Stomach (tissue), 9 donors: ENCODE measurements around the gene GPR6. TPM values are rescaled to one million over a fixed set of nuclear protein-coding genes. Genes with fewer than 3 reads are reported as not detected.

Source experiments
- DNase-seq, 2 donors: peaks; one replicate each; pipeline versions ENCODE4 v3.0.0 to v3.0.0-alpha.2; 2013 to 2019
- H3K27ac ChIP-seq, 5 donors: fragments of 200-600 bp in 4 of 5; sonication (generic) in 4 of 5; one replicate each; pipeline ENCODE4 v1.5.1; 2013 to 2019; ENCODE audit warnings: mild to moderate bottlenecking in 1 of 5, moderate library complexity in 1 of 5
- H3K27me3 ChIP-seq, 3 donors: fragments of 200-600 bp; sonication (generic); one replicate each; pipeline ENCODE4 v1.5.1; 2017 to 2019; ENCODE audit warnings: mixed run types in 1 of 3
- H3K36me3 ChIP-seq, 4 donors: fragments of 200-600 bp; sonication (generic); 1 replicate in 3 of 4; 2 replicates in 1 of 4; pipeline ENCODE4 v1.5.1; 2016 to 2019
- H3K4me1 ChIP-seq, 4 donors: fragments of 200-600 bp; sonication (generic); one replicate each; pipeline ENCODE4 v1.5.1; 2016 to 2019
- H3K4me3 ChIP-seq, 4 donors: fragments of 200-600 bp; sonication (generic) in 3 of 4; one replicate each; pipeline ENCODE4 v1.5.1; 2016 to 2019; ENCODE audit warnings: mild to moderate bottlenecking in 1 of 4
- H3K9me3 ChIP-seq, 4 donors: fragments of 200-600 bp; sonication (generic); one replicate each; pipeline ENCODE4 v1.5.1; 2016 to 2019
- EP300 ChIP-seq: sonication (generic); formaldehyde crosslinking; IDR thresholded peaks from one replicate; pipeline ENCODE4 v1.6.1; 2017; ENCODE audit warnings: antibody characterized with exemption
- POLR2A ChIP-seq, 4 donors: fragments of 450-650 bp; IDR thresholded peaks; one replicate each; pipeline ENCODE4 v1.6.1; 2016; ENCODE audit warnings: antibody characterized with exemption in 4 of 4, control low read depth in 2 of 4, mild to moderate bottlenecking in 1 of 4, moderate library complexity in 1 of 4
- POLR2AphosphoS5 ChIP-seq, 3 donors: sonication (generic); formaldehyde crosslinking; IDR thresholded peaks; one replicate each; pipeline ENCODE4 v1.6.1; 2016; ENCODE audit warnings: antibody characterized with exemption in 3 of 3
- WGBS, 5 donors: extraction: QIAGEN DNeasy Blood & Tissue Kit in 3 of 5; methylation state at CpG; one replicate each; pipeline versions ENCODE4 v1.1.5 to v1.1.7; 2013 to 2018; 5-methylcytosine and 5-hydroxymethylcytosine counted together
- intact Hi-C: fragments of 100-400 bp; cut with DNase I; formaldehyde crosslinking; loops from one replicate; pipeline ENCODE4 v1.15.1; 2023; ENCODE audit warnings: low total_unique reads
- polyA plus RNA-seq, 3 donors: library from polyadenylated mRNA; stranded (reverse); fragments of 200-250 nt; gene quantifications; one replicate each; pipeline ENCODE4 v1.2.3, GENCODE V29; 2013
- total RNA-seq, 5 donors: library from RNA; depleted of rRNA; stranded (reverse); fragments of >200 nt; gene quantifications; one replicate each; pipeline versions ENCODE4 v1.1.0 to v1.2.3, GENCODE V29; 2014 to 2016
- TF ChIP-seq, protein P1 (sequence below), 7 experiments: fragments of 450-650 bp in 4 of 7; fragments of 200-600 bp in 3 of 7; sonication (generic) in 3 of 7; IDR thresholded peaks; one replicate each; pipeline ENCODE4 v1.5.1; 2016 to 2019; ENCODE audit warnings: antibody characterized with exemption in 7 of 7, control low read depth in 2 of 7, mild to moderate bottlenecking in 1 of 7
- donor health status: healthy with polysubstance abuse.
- donor health status: Bipolar disorder and iron deficiency.
- donor health status: healthy.

GPR6 gene
- total and polyA plus RNA-seq, 8 donors, result 0.05 TPM; not detected in 7

DNA sequence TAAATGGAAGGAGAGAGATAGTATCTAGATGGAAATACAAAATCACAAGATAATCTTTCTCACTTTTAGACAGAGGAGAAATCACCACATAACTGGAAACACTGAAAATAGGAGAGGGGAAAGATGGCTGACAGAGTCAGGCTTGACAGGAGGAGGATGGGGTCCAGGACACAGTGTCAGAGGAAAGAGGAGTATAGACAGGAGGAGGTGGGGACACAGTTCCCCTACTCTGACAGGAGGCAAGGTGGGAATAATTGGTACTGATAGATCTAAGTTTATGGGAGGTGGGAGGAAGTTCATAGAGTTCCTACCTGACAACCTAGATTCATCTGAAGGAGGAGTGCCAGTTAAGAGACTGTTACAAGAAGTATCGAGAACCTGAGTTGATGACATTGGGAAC, 9.1 kb downstream of the GPR6 start:
- H3K4me1 ChIP-seq, result no peaks in the 10 kb centered on the region
- no peak overlapping the region for H3K4me3 ChIP-seq
- 88 to 93% (median 91%) methylated on average over 1 of the region's 1 CpG for WGBS, 5 donors
- no peak for TF ChIP-seq EP300
- TF ChIP-seq, protein P1, sequence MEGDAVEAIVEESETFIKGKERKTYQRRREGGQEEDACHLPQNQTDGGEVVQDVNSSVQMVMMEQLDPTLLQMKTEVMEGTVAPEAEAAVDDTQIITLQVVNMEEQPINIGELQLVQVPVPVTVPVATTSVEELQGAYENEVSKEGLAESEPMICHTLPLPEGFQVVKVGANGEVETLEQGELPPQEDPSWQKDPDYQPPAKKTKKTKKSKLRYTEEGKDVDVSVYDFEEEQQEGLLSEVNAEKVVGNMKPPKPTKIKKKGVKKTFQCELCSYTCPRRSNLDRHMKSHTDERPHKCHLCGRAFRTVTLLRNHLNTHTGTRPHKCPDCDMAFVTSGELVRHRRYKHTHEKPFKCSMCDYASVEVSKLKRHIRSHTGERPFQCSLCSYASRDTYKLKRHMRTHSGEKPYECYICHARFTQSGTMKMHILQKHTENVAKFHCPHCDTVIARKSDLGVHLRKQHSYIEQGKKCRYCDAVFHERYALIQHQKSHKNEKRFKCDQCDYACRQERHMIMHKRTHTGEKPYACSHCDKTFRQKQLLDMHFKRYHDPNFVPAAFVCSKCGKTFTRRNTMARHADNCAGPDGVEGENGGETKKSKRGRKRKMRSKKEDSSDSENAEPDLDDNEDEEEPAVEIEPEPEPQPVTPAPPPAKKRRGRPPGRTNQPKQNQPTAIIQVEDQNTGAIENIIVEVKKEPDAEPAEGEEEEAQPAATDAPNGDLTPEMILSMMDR (IDR thresholded peaks at IDR 0.05), result no peak
- TF ChIP-seq POLR2A (IDR thresholded peaks at IDR 0.05), result no peak
- no peak for TF ChIP-seq POLR2AphosphoS5 (IDR thresholded peaks at IDR 0.05)
- intact Hi-C loops, result no loop called here
- H3K36me3 ChIP-seq, result no peaks in the 10 kb centered on the region
- no peak overlapping the region for H3K27ac ChIP-seq
- no peaks in the 10 kb centered on the region for H3K27me3 ChIP-seq
- DNase-seq, result no peak
- H3K9me3 ChIP-seq, result no peaks in the 10 kb centered on the region

DNA sequence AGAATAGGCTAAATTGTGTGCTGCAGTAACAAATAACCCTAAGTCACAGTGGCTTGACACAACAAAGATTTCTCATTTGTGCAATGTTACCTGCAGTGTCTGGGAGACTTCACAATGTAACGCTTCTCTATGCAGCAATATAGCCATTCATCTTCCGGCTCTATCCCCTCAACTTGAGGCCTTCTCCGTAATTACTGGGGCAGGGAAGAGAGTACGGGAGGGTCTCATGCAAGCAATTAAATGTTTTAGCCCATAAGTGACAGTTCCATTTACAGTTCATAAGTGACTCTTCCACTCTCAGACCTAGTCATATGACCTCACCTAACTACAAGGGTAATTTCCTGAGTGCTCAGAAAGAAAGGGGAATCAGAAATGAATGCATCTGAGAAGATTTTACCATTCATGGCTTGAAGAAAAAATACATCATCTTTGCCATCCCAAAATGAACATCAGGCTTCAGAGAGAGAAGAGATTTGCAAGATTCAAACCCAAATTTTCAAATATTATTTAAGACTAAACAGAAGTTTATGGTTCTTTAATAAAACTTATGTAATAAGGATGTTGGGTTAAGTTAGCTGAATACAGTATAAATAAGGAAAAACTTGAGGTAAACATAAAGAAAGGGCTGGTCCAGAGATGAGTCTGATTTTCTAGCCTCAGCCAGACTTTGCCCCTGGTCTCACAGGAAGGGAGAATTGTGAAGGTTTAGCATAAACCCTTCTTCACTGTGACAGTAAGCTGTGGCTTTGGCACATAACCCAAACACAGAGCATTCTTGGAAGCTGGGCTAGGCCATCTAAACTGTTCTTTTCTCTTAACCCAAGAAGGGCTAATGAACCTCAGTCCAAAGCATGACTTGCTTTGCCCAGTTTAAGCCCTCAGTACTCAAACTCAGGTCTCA, 13.3 kb downstream of the GPR6 start:
- 88 to 94% (median 91%) methylated on average over 4 of the region's 4 CpGs for WGBS, 5 donors

DNA sequence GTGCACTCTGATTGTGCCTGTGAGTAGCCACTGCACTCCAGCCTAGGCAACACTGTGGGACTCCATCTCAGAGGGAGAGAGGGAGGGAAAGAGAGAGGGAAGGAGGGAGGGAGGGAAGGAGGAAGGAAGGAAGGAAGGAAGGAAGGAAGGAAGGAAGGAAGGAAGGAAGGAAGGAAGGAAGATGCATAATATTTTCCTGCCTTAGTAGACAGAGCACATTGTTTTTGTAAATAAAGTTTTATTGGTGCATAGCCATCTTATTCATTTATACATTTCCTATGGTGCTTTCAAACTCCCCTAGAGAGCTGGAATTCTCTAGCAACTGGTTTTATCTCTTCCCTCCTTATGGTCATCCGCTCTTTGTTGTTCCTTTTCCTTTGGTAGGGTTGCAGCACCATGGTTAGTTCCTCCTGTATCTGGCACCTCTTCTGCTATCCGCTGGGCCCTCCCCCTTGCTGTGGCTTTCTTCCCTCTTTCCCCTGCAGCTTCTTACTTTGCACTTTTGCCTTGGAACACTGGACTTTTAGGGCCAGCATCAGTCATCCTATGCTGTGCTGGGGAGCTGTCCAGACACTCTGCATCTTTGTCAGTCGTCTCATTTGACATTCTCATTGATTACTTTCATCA, 20.2 kb downstream of the GPR6 start:
- H3K36me3 ChIP-seq, result no peaks in the 10 kb centered on the region
- peaks cover 0 to 12% (median 0%) of the 10 kb centered on the region in 3 donors for H3K27me3 ChIP-seq
- no peak for TF ChIP-seq POLR2AphosphoS5 (IDR thresholded peaks at IDR 0.05)
- TF ChIP-seq, protein P1 (IDR thresholded peaks at IDR 0.05), result no peak
- no peak for TF ChIP-seq POLR2A (IDR thresholded peaks at IDR 0.05)
- TF ChIP-seq EP300, result no peak
- no peak overlapping the region for H3K4me3 ChIP-seq
- DNase-seq, result no peak
- 28 to 45% (median 38%) methylated on average over 3 of the region's 3 CpGs for WGBS, 5 donors
- intact Hi-C loops, result no loop called here
- no peaks in the 10 kb centered on the region for H3K4me1 ChIP-seq
- no peaks in the 10 kb centered on the region for H3K9me3 ChIP-seq
- no peak overlapping the region for H3K27ac ChIP-seq

More for the DNA sequence above, 13.3 kb downstream of the GPR6 start:
- Histone ChIP-seq H3K27me3 (peaks cover 0 to 5% (median 0%) of the 10 kb centered on the region in 3 donors), H3K4me1 (no peaks in the 10 kb centered on the region), H3K9me3 (no peaks in the 10 kb centered on the region), H3K27ac (no peak overlapping the region), H3K36me3 (no peaks in the 10 kb centered on the region), H3K4me3 (no peak overlapping the region)
- DNase-seq, result no peak
- intact Hi-C loops, result no loop called here
- TF ChIP-seq POLR2A (IDR thresholded peaks at IDR 0.05) (no peak), EP300 (no peak), POLR2AphosphoS5 (IDR thresholded peaks at IDR 0.05) (no peak)
- TF ChIP-seq, protein P1 (IDR thresholded peaks at IDR 0.05), result no peak

DNA sequence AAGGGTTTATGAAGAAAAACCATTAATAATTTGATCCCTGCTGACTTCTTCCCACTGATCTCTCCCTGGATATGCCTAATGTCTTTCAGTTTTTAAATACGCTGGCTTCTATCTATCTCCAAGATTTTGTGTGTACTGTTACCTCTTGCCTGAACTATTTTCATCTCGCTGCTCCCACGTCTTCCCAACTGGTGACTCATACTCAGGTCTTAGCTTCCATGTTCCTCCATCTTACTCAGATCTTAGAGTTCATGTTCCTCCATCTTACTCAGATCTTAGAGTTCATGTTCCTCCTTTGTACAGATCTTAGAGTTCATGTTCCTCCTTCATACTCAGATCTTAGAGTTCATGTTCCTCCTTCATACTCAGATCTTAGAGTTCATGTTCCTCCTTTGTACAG, 21.6 kb downstream of the GPR6 start:
- intact Hi-C loops, result no loop called here
- no peak overlapping the region for H3K27ac ChIP-seq
- H3K27me3 ChIP-seq, result peaks cover 0 to 16% (median 0%) of the 10 kb centered on the region in 3 donors
- H3K36me3 ChIP-seq, result no peaks in the 10 kb centered on the region
- H3K9me3 ChIP-seq, result no peaks in the 10 kb centered on the region
- no peak for DNase-seq
- WGBS, 5 donors, result 80 to 90% (median 83%) methylated on average over 3 of the region's 3 CpGs
- TF ChIP-seq EP300, result no peak
- TF ChIP-seq, protein P1 (IDR thresholded peaks at IDR 0.05), result no peak
- no peak for TF ChIP-seq POLR2AphosphoS5 (IDR thresholded peaks at IDR 0.05)
- TF ChIP-seq POLR2A (IDR thresholded peaks at IDR 0.05), result no peak
- no peaks in the 10 kb centered on the region for H3K4me1 ChIP-seq
- H3K4me3 ChIP-seq, result no peak overlapping the region
